GM06990 (cell line): Measurements from ENCODE around the gene SHCBP1.

ENCODE experiments used
- DNase-seq: peaks from one replicate; pipeline ENCODE4 v3.0.0-alpha.2; 2011; ENCODE audit not compliant: insufficient read length; ENCODE audit errors: extremely low read depth
- H3K27me3 ChIP-seq: replicated peaks from 2 replicates; pipeline ENCODE4 v1.6.0; 2011; ENCODE audit warnings: low read length; ENCODE audit not compliant: control insufficient read depth, insufficient read depth
- H3K36me3 ChIP-seq: 2 replicates; pipeline ENCODE4 v1.5.1; 2011; ENCODE audit warnings: low read length; ENCODE audit not compliant: control insufficient read depth, insufficient read depth
- H3K4me3 ChIP-seq: replicated peaks from 2 replicates; pipeline ENCODE4 v1.5.1; 2011; ENCODE audit warnings: low read depth, mild to moderate bottlenecking, control low read depth, low read length
- CTCF ChIP-seq: IDR thresholded peaks from 2 replicates; pipeline ENCODE4 v1.5.1; 2011; ENCODE audit warnings: low read length, control low read depth, mild to moderate bottlenecking, inconsistent platforms; ENCODE audit not compliant: insufficient read depth, poor library complexity, severe bottlenecking

The SHCBP1 gene

GRCh38 chr16:46607529-46607928 is 13.7 kb downstream of the SHCBP1 start:
- peaks cover 14% of the 10 kb centered on the region for H3K36me3 ChIP-seq
- H3K27me3 ChIP-seq: no peaks in the 10 kb centered on the region
- TF ChIP-seq CTCF: peak; percentile 30
- no peak overlapping the region for H3K4me3 ChIP-seq
- no peak for DNase-seq

DNA sequence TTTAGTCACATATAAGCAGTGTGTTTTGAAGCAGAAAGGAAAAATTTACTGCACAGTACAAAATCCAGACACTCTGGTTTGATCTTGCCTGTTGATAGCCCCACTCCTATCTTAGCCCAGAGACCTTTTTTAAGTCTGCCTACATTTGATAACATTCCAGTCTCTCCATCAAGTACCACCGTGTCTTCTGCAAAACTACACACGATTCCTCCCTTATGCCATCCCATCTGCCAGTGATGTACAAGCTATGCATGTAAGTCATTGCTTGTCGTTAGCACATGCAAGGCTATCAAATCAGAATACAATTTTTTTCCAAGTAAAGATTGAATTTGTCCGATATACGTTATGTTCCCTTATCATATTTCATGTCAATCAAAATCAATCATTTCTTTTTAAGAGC is 14.9 kb downstream of the SHCBP1 start:
- peaks cover 14% of the 10 kb centered on the region for H3K36me3 ChIP-seq
- no peaks in the 10 kb centered on the region for H3K27me3 ChIP-seq
- no peak overlapping the region for H3K4me3 ChIP-seq
- no peak for TF ChIP-seq CTCF
- DNase-seq: no peak

GRCh38 chr16:46591257-46591656 is 29.9 kb downstream of the SHCBP1 start:
- no peak for TF ChIP-seq CTCF
- Histone ChIP-seq H3K36me3 (peaks cover 3% of the 10 kb centered on the region; the same call in 1 of the 2 replicates), H3K27me3 (no peaks in the 10 kb centered on the region), H3K4me3 (no peak overlapping the region)
- DNase-seq: no peak

DNA sequence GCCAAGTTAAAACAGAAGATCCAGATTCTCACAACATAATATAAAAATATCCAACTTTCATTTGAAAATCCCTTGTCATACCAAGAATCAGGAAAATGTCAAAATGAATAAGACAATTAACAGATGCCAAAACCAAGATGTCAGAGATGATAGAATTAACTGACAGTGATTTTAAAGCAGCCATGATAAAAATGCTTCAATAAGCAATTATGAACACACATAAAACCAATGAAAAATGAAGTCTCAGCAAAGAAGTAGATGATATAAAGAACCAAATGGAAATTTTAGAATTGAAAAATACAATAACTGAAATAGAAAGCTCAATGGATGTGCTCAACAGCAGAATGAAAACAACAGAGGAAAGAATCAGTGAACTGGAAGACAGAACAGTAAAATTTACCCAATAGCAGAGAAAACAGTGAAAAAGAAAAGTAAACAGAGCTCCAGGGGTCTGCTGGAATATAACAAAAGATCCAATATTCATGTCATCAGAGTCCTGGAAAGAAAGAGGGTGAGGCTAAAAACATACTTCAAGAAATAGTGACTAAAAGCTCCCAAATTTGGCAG is 35.1 kb downstream of the SHCBP1 start:
- Histone ChIP-seq H3K4me3 (no peak overlapping the region), H3K36me3 (peaks cover 18% of the 10 kb centered on the region), H3K27me3 (no peaks in the 10 kb centered on the region)
- no peak for DNase-seq
- TF ChIP-seq CTCF: no peak

GRCh38 chr16:46583036-46583435 is 38.1 kb downstream of the SHCBP1 start:
- H3K36me3 ChIP-seq: peaks cover 18% of the 10 kb centered on the region
- no peak overlapping the region for H3K4me3 ChIP-seq
- no peaks in the 10 kb centered on the region for H3K27me3 ChIP-seq
- no peak for TF ChIP-seq CTCF
- no peak for DNase-seq

DNA sequence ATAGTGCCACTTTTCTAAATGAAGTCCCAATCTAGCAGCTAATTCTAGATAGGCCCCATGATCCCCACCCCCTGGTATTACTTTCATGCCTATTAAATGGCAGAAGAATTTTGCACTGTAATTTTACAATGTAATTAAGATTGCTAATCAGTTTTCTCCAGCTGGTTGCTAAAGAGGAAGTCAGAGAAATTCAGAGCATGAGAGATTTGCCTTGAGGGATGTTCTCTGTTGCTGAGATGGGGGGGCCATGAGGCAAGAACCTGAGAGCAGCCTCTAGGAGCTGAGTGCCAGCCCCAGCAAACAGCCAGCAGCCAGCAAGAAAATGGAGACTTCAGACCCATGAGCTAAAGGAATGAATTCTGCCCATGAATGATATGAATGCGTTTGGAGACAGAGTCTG is 38.9 kb downstream of the SHCBP1 start:
- peaks cover 18% of the 10 kb centered on the region for H3K36me3 ChIP-seq
- no peak overlapping the region for H3K4me3 ChIP-seq
- H3K27me3 ChIP-seq: no peaks in the 10 kb centered on the region
- no peak for DNase-seq
- no peak for TF ChIP-seq CTCF
